Activated CD8-positive, alpha-beta T cell treated with anti-CD3 and anti-CD28 coated beads for 36 hours (primary cell): ENCODE data around the gene HPCAL1. TPM values are rescaled to one million over a fixed set of nuclear protein-coding genes. Genes with fewer than 3 reads are reported as not detected.
A peak's percentile ranks its signal among the peaks of the same experiment; 100 is the strongest.

Source experiments
- ATAC-seq: fragments of 200-7000 bp; cut with Tn5 transposase; one replicate; pipeline ENCODE4 v1.10.0; 2021; ENCODE audit warnings: mild to moderate bottlenecking, moderate library complexity
- CTCF ChIA-PET: fragments of 350-600 bp; sonication (Branson Sonifier 250); formaldehyde crosslinking; loops from one replicate; lab custom pipeline; 2021; ENCODE audit warnings: antibody characterized with exemption; lab: Charles Lee
- POLR2A ChIA-PET: fragments of 350-600 bp; sonication (Branson Sonifier 250); formaldehyde crosslinking; loops from one replicate; lab custom pipeline; 2021; ENCODE audit warnings: antibody characterized with exemption; lab: Charles Lee
- DNase-seq: peaks from one replicate; pipeline ENCODE4 v3.0.0-alpha.2; 2020
- H3K27ac Mint-ChIP-seq: one replicate; pipeline ENCODE4 v1.8.0; 2021; ENCODE audit warnings: mild to moderate bottlenecking, mixed read lengths
- H3K27me3 Mint-ChIP-seq: one replicate; pipeline ENCODE4 v1.8.0; 2021; ENCODE audit warnings: mixed read lengths
- H3K36me3 Mint-ChIP-seq: one replicate; pipeline ENCODE4 v1.8.0; 2021; ENCODE audit warnings: low read depth, mixed read lengths
- H3K4me1 Mint-ChIP-seq: one replicate; pipeline ENCODE4 v1.8.0; 2021; ENCODE audit warnings: low read depth, mixed read lengths
- H3K4me3 Mint-ChIP-seq: one replicate; pipeline ENCODE4 v1.8.0; 2021; ENCODE audit warnings: mild to moderate bottlenecking, moderate library complexity, mixed read lengths
- H3K9me3 Mint-ChIP-seq: one replicate; pipeline ENCODE4 v1.8.0; 2021; ENCODE audit warnings: mixed read lengths
- CTCF ChIP-seq: fragments of 200-600 bp; IDR thresholded peaks from one replicate; pipeline ENCODE4 v1.8.0; 2022; ENCODE audit warnings: antibody characterized with exemption, mild to moderate bottlenecking
- intact Hi-C: fragments of 100-400 bp; cut with micrococcal nuclease; formaldehyde crosslinking; loops from one replicate; pipeline ENCODE4 v1.10.0; 2022
- total RNA-seq, 2 experiments: library from RNA; stranded (reverse); gene quantifications; one replicate each; pipeline ENCODE4 v1.2.3, GENCODE V29; 2021

Gene HPCAL1
- total RNA-seq, 2 experiments from 2014 or later: 166 to 170 TPM

DNA sequence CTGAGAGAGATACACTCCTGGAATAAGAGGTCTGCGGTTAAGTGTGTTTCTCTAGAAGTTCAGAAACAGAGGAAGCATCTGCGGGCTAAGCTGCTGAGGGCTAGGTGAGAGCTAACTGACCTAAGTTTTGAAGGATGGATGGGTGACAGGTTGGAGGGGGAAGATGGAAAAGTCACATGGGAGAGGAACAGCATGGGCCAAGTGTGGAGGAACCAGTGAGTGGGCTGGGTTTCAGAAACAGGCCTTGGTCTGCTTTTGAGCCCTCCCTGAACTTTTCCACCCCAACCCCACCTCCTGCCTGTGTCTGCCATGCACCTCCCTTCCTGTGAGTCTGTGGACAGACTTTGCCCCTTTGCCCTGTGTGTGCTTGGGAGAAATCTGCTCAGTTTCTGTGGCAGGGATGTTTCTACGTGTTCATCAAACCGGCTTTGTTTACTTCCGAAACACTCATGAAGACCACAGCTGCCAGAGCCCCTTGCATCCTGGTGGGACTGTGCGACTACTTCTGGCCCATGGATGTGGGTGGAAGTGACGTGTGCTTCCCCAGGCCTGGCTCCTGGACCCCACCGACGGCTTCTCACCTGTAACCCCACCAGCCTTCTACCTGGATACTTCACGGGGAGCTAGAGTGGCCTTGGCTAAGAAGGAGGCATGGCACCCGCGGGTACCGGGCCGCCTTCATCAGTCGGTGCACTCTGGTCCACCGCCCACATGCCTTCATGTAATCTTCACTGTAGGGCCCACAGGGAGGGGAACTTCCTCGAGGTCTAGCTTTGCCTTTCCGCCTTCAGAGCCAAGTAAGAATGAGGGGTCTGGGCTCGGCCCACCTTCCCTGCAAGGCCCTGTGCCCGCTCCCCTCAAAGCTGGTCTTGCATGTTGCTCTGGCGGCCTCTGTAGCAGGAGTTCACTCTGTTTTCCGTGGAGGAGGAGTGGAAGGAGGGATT, 1.4 kb upstream of the HPCAL1 start:
- peaks cover 21% of the 10 kb centered on the region for H3K36me3 Mint-ChIP-seq
- no peak for ATAC-seq
- peak overlapping the region; percentile 76 for H3K4me3 Mint-ChIP-seq
- peaks cover 63% of the 10 kb centered on the region for H3K4me1 Mint-ChIP-seq
- intact Hi-C loops: loop anchor here (10.0 kb wide), 1 partner anchor 176 kb away; the partner anchor contains the start of gene RRM2
- peaks cover 6% of the 10 kb centered on the region for H3K9me3 Mint-ChIP-seq
- peak overlapping the region; percentile 89 for H3K27ac Mint-ChIP-seq
- no peak for TF ChIP-seq CTCF
- DNase-seq: peak; percentile 72
- H3K27me3 Mint-ChIP-seq: no peaks in the 10 kb centered on the region
- ChIA-PET POLR2A (interaction anchor here (0.7 to 5.5 kb wide), 9 partner anchors 14 to 179 kb away, joined by 3 to 59 read pairs (median 3); partner anchors contain the start of gene RRM2), CTCF (interaction anchor here (0.7 to 9.5 kb wide), 9 partner anchors 9 to 180 kb away, joined by 3 to 135 read pairs (median 3); partner anchors contain the start of gene ODC1)

DNA sequence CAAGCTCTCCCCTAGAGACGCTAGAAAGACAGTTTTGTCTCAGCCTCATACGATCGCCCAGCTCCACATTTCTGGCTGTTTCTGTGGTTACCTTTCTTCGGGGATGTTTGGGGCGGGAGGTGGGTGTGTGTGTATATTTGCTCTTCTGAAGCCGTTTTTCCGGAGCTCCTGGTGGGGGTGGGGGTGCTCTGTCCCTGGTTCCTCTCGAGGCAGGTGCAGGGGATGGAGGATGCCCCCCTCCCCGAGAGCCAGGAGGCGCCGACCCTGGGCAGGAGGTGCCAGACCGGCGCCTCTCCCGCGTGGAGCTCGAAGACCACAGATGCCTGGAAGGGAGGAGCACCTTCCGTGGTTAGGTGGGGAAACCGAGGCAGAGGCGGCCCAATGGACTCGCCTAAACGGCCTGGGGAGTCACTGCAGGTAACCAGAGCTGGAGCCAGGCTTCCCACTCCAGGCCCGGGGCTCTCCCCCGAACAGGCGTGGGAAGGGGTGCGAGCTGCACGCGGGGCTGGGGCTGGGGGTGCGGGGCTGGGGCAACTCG, 694 bp upstream of the HPCAL1 start:
- ChIA-PET POLR2A (interaction anchor here (0.7 to 5.5 kb wide), 9 partner anchors 14 to 179 kb away, joined by 3 to 59 read pairs (median 3); partner anchors contain the start of gene RRM2), CTCF (interaction anchor here (0.7 to 9.5 kb wide), 9 partner anchors 8 to 181 kb away, joined by 3 to 135 read pairs (median 4); partner anchors contain the start of gene ODC1)
- Mint-ChIP-seq H3K27me3 (no peaks in the 10 kb centered on the region), H3K4me3 (peak overlapping the region; percentile 76), H3K9me3 (peaks cover 6% of the 10 kb centered on the region), H3K4me1 (peaks cover 68% of the 10 kb centered on the region), H3K27ac (peak overlapping the region; percentile 89), H3K36me3 (peaks cover 27% of the 10 kb centered on the region)
- no peak for TF ChIP-seq CTCF
- intact Hi-C loops: loop anchor here (10.0 kb wide), 1 partner anchor 177 kb away; the partner anchor contains the start of gene RRM2
- DNase-seq: peak; percentile 53
- ATAC-seq: no peak

DNA sequence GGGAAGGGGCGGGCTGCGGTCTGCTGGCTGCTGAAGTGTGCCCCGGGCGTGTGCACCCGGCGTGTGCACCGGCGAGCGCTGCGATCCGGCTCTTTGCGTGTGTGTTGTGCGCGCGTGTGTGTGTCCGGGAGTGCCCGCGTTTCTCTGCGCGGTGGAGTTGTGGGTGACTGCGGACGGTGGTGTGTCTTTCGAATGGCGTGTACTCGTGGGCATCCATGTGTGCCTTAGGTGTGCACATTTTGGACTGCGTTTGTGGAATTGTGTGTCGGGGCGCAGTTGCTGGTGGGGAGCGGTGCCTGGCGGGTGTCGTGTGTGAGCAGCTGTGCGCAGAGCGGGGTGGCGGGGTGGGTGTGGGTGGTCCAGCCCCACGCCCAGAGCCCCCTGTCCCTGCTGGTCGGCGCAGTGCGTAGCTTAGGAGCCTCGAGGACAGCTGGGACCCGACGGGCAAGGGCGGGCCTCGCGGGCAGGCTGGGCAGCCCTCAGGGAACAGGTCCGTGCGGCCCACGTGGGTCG, 533 bp downstream of the HPCAL1 start:
- ATAC-seq (no peak), DNase-seq (peak; percentile 38)
- Mint-ChIP-seq H3K4me3 (peak overlapping the region; percentile 96), H3K27me3 (no peaks in the 10 kb centered on the region), H3K36me3 (peaks cover 34% of the 10 kb centered on the region), H3K27ac (peak overlapping the region; percentile 87), H3K4me1 (peaks cover 66% of the 10 kb centered on the region), H3K9me3 (peaks cover 6% of the 10 kb centered on the region)
- intact Hi-C loops: loop anchor here (10.0 kb wide), 1 partner anchor 178 kb away; the partner anchor contains the start of gene RRM2
- CTCF ChIA-PET: interaction anchor here (0.9 to 9.5 kb wide), 9 partner anchors 8 to 179 kb away, joined by 3 to 135 read pairs (median 12); partner anchors contain the start of gene ODC1
- no peak for TF ChIP-seq CTCF
- POLR2A ChIA-PET: interaction anchor here (0.9 to 5.5 kb wide), 7 partner anchors 9 to 182 kb away, joined by 3 to 59 read pairs (median 6); no protein-coding TSS in a partner anchor

GRCh38 chr2:10303694-10304378, 1.1 kb downstream of the HPCAL1 start:
- peaks cover 1% of the 10 kb centered on the region for H3K9me3 Mint-ChIP-seq
- peak overlapping the region; percentile 80 for H3K27ac Mint-ChIP-seq
- H3K4me3 Mint-ChIP-seq: peak overlapping the region; percentile 96
- POLR2A ChIA-PET: interaction anchor here (0.9 to 5.5 kb wide), 7 partner anchors 9 to 183 kb away, joined by 3 to 59 read pairs (median 6); no protein-coding TSS in a partner anchor
- TF ChIP-seq CTCF: no peak
- H3K4me1 Mint-ChIP-seq: peaks cover 66% of the 10 kb centered on the region
- no peaks in the 10 kb centered on the region for H3K27me3 Mint-ChIP-seq
- intact Hi-C loops: loop anchor here (2.0 to 10.0 kb wide), 2 partner anchors 105 to 179 kb away; partner anchors contain the start of gene RRM2
- peaks cover 35% of the 10 kb centered on the region for H3K36me3 Mint-ChIP-seq
- ATAC-seq (no peak), DNase-seq (peak; percentile 59)
- CTCF ChIA-PET: interaction anchor here (0.8 to 9.5 kb wide), 12 partner anchors 9 to 231 kb away, joined by 3 to 135 read pairs (median 4); partner anchors contain the start of gene ODC1
